ENCODE results near the gene TXLNG.
"Not testable (repeated sequence)": the region's sequence is repeated elsewhere in the genome, so short reads cannot be mapped to it uniquely, and the experiment has no call there.

Gene TXLNG

DNA sequence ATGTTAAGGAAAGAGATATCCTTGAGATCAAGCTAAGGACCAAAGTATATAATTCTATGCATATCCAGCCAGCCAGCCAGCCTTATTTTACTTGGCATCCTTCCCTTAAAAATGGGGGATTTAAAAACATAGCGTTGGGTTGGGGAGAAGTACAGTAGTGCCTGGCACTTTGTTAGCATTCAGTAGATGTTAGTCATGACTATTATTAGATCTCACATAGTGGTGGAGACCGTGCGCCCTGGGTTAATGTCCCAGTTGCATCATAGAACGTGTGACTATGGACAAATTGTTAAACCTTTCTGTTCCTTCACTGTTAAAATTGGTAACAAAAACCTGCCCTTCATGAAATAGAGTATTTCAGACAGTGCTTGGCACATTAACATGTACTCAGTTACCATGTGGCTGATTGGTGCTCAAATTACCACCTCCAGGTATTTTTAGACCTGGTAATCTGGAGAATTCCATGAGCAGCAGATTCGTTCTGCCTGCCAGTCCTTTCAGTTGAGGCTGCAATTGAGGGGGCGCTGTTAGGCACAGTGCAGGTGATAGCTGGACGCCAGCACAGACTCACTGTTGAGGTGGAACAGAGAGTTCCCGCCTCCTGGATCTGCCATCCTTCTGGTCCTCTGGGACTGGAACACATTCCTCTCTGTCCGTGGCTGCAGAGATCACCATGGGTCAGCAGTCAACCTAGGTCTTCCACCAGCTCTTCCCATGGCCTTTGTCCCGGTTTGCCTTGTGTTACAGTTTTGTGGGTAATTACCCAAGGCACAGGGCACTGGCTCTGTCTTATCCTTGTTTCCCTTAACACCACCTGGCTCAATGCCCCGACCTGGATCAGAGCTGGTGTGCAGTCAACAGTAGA is 52.2 kb downstream of the TXLNG start:
- no peak for DNase-seq (ENCODE audit: low read depth in 2 of 2)

DNA sequence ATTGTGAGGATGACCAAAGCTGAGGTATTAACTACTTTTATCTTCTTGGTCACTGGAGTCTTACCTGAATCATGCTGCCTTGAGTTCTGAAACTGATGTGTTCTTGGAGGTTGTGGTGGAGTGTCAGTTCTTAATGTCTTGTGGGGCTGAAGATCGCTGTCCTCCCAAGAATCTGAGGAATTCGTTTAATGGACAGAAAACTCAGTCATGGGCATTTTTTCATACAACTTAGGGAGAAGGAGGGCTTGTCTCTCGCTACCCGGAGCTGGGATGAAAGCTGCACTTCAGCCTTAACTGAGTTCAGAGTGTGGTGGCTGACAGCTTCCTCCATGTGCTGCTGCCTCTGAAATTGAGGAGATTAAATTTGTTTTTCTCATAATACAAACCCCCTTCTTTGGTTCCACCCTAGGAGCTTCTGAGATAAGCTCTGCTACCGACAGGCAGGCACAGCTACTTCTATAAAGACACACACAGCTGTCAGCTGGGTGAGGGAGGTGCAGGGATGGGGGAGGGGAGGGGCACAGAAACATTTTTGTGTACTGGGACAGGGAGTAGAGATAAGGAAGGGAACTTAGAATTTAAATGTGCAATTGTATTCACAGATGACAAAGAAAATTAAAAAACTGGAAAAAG is 53.1 kb downstream of the TXLNG start:
- DNase-seq (ENCODE audit: low read depth in 2 of 2), result no peak

DNA sequence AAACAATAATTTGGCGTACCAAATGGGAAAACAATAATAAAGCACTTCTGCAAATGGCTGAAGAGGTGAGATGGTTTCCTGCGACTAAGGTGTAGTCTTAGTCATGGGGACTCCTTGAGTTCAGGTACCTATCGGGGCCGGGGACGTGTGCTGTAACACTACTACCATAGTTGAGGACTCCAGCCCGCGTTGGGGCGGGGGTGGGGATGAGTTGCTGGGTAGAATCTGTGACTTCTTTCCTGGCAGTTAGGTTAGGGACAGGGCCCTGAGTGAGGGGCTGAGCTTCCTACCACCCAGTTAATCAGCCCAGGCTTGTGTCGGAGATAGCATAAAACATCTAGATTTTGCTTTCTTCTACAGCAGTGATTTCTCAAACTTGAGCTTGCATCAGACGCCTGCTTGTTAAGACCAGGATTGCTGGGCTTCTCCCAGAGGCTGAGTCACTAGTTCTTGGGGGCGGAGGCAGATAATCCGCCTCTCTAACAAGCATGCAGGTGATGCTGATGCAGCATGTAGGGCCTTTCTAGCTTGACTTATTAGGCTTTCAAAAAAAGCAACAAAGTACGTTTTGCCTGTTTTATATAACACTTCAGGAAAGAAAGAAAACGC is 53.7 kb downstream of the TXLNG start:
- no peak for DNase-seq (ENCODE audit: low read depth in 2 of 2)

DNA sequence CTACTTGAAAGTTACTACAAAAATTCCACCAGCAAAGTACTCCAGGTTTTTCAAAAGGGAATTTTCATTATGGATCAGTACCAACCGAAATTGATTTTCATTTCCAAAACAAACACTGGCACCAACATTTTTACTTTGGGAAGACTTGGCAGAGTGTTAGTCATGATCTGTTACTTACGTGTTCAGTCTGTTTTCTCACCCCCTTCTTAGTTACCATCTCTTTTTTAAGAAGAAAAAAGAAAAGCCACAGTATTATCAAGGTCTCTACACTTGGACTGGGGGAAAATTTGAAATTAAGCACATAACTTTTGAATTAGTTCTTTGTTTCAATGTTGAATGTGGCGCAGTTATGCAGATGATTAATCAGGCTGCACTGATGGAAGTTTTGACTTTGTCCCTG is 56.4 kb downstream of the TXLNG start:
- no peak for DNase-seq (ENCODE audit: low read depth in 2 of 2)

DNA sequence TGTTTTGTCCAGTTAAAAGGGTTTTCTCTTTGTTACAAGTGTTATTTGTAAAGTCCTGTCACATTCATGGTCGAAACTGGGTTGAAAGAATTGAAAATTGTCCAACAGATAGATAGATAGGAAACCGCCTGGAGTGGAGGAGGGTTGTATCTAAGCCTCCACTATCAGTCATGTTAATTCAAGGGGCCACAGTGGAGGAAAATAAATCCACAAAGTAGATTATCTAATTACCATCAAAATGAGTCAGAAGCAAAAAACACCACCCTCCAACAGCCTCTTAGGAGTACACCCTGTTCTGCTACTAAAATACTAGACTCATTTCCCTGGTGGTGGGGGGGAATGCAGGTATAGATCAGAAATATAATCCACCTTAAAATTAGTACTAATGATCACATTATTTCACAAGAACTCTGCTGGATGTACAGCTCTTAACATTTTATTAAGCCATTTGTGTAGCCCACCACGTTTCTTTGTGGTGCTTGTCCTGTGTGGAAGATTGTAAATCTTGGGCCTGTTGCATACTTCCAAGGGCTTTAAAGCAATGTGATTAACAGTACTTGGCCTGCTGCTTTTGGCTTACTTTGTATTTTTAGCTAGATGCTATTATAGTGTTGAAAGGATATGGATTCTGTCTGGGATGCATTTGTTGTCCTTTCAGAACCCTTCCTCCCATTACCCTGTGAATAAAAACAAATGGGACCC is 57.1 kb downstream of the TXLNG start:
- DNase-seq (ENCODE audit: low read depth in 2 of 2), result no peak

DNA sequence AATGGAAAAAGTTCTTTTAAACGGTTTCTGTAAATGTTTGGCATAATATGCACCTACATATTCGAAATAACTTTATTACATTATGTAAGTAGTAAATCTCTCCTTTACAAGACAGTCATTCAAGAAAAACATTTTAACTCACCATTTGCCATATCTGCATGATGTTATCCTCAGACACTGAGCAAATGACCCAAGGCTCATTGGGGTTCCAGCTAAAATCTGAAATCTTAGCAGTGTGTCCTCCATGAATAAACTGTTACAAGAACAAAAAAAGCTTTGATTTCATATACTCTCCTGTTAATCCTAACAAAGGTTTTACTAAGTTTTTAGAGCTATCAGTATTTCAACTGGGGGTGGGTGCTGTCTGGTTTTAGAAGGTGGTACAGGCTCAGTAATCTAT is 59.4 kb downstream of the TXLNG start:
- no peak for DNase-seq (ENCODE audit: low read depth in 2 of 2)

DNA sequence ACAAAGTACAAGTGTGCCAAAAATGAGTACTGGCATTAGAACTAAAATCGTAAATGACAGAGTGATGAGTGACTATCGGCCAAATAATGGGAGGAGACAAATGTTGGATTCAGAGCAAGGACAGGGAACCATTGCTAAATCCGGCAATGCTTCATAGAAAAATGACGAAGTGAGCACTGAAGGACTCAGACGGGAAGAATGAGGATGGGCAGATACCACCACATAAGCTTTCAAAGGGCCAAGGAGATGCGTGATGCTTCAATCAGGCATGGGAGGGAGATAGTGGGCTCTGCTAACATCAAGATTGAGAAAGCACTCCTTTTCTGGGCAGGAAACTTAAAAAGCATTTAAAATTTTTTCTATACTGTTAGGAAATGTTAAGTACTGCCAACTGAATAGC is 62.3 kb downstream of the TXLNG start:
- no peak for DNase-seq (ENCODE audit: low read depth in 2 of 2)

GRCh38 chrX:16851421-16851820 is 65.2 kb downstream of the TXLNG start:
- no peak for DNase-seq (ENCODE audit: low read depth in 2 of 2)

- no peak for DNase-seq (ENCODE audit: low read depth in 2 of 2)
Measured at GRCh38 chrX:16851827-16852226, 65.6 kb downstream of the TXLNG start.

DNA sequence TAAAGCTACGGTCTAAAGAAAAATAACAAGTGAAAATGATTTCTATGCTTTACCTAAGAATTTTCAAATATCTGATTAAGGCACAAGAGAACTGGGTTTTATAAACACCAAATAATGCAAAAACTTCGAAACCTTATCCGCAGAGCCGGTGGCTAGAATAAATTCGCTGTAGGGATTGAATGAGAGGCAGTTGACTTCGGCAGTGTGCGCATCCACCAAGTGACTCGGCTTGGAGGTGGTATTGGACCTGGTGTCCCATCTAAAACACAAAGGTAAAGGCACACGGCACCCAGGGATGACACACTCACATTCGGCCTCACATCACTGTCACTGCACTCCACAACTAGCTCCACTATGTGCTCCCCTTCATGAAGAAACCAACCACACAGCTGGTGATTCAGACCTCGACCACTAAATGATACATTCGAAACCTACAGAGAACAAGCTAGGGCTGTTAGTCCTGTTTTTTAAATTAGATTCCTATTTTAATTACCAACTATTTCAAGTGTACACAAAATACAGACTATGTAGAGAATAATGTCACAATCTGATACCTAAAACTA is 66.4 kb downstream of the TXLNG start:
- DNase-seq (ENCODE audit: low read depth in 2 of 2), result no peak

DNA sequence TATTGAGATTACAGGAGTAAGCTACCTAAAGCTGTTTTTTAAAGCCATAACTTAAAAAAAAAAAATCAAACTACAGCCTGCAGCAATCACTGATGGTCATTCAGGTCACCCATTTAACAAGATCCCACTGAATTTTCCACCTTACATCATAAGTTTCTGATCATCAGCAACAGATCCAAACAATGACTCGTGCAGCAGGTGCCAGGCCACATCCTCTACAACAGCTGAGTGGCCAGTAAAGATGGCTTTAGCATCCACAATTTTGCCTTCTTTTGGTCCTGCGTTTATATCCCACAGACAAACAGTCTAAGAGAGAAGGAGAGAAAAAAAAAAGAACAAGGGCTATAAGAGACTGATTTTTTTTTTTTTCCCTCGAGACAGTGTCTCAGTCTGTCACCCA is 67.3 kb downstream of the TXLNG start:
- DNase-seq (ENCODE audit: low read depth in 2 of 2), result no peak

- no peak for DNase-seq (ENCODE audit: low read depth in 2 of 2)
Measured at GRCh38 chrX:16855363-16856075, 69.3 kb downstream of the TXLNG start.

DNA sequence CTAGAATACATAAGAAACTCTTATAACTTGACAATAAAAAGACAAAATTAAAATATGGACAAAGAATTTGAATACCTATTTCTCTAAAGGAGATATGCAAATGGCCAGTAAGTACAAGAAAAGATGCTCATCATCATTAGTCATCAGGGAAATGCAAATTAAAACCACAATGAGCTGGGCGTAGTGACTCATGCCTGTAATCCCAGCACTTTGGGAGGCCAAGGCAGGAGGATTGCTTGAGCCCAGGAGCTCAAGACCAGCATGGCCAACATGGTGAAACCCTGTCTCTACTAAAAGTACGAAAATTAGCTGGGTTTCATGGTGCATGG is 69.8 kb downstream of the TXLNG start:
- not testable (repeated sequence) for DNase-seq (ENCODE audit: low read depth in 2 of 2)

DNA sequence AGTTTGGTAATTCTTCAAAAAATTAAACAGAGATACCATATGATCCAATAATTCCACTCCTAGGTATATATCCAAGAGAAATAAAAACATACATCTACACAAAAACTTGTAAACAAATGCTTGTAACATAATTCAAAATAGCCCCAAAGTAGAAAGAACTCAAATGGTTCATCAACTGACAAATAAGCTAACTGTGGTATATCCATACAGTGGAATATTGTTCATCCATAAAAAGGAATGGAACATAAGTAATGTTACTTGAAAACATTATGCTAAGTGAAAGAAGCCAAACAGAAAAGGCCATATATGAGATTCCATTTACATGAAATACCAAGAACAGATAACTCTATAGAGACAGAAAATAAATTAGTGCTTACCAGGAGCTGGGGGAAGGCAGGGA is 70.5 kb downstream of the TXLNG start:
- no peak for DNase-seq (ENCODE audit: low read depth in 2 of 2)

GRCh38 chrX:16862829-16863228 is 76.6 kb downstream of the TXLNG start:
- no peak for DNase-seq (ENCODE audit: low read depth in 2 of 2)

DNA sequence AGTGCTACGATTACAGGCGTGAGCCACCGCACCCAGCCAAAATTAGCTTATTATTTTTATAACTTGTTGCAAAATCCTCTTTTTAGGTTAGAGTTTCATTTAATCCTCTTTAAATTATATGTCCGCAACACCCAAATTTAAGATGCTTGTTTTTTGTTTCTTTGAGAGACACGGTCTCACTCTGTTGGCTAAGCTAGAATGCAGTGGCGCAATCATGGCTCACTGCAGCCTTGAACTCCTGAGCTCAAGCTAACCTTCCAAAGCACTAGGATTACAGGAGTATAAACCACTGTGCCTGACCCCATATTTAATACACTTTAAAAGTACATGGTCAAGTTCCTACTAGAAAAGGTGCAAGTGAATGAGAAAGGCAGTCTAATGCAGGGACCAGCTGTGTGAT is 81.7 kb downstream of the TXLNG start:
- DNase-seq (ENCODE audit: low read depth in 2 of 2), result no peak

- no peak for DNase-seq (ENCODE audit: low read depth in 2 of 2)
Measured at GRCh38 chrX:16868920-16869319, 82.7 kb downstream of the TXLNG start.

GRCh38 chrX:16869393-16870094 is 83.3 kb downstream of the TXLNG start:
- DNase-seq (ENCODE audit: low read depth in 2 of 2), result peak; percentile 23 to 45

GRCh38 chrX:16870095-16870861 is 84.0 kb downstream of the TXLNG start, which contains the start of gene RBBP7:
TSS of gene RBBP7 (minus strand) at chrX:16870362. CDS start at chrX:16870053, 309 bp downstream.
- peak; percentile 86 to 94 for DNase-seq (ENCODE audit: low read depth in 2 of 2)

Measured in stimulated activated CD4-positive, alpha-beta T cell treated with anti-CD3 and anti-CD28 coated beads, Interleukin-1b, Interleukin-23, amount 100 ng/mL, for 4 hours (primary cell).